ENCODE measurements around the gene SAA1. TPM values are rescaled to one million over a fixed set of nuclear protein-coding genes. Genes with fewer than 3 reads are reported as not detected.
A peak's percentile ranks its signal among the peaks of the same experiment; 100 is the strongest.

The SAA1 gene
- polyA plus RNA-seq, 3 donors, result not detected

GRCh38 chr11:18280438-18281045, 14.5 kb downstream of the SAA1 start:
- Histone ChIP-seq H3K9me3 (replicated peaks in 1 of 2; ENCODE audit: control insufficient read depth in 1 of 2, insufficient read depth in 1 of 2, low read length in 2 of 2) (no peaks in the 10 kb centered on the region), H3K4me3 (replicated peaks in 1 of 3; ENCODE audit: low read depth in 2 of 3, low read length in 3 of 3) (peak overlapping the region in 2 of 3 experiments; percentile 33 to 66), H3K27ac (ENCODE audit: low read depth in 1 of 2, low read length in 2 of 2) (peak overlapping the region; percentile 50 to 89), H3K4me1 (ENCODE audit: control insufficient read depth in 1 of 2, insufficient read depth in 2 of 2, low read length in 2 of 2) (peaks cover 51 to 64% of the 10 kb centered on the region in 2 donors), H2AFZ (ENCODE audit: insufficient read depth, low read depth, low read length, poor library complexity, severe bottlenecking) (no peak overlapping the region), H3K9ac (ENCODE audit: insufficient read depth, low read length, poor library complexity, severe bottlenecking) (peak overlapping the region; percentile 15), H3K27me3 (ENCODE audit: control insufficient read depth in 2 of 2, insufficient read depth in 2 of 2, low read length in 2 of 2) (no peaks in the 10 kb centered on the region), H3K4me2 (replicated peaks; ENCODE audit: extremely low read depth, low read length, poor library complexity, severe bottlenecking) (peak overlapping the region; percentile 69), H3K36me3 (replicated peaks in 1 of 2; ENCODE audit: control insufficient read depth in 1 of 2, insufficient read depth in 2 of 2, low read length in 2 of 2) (peaks cover 20 to 48% of the 10 kb centered on the region in 2 donors), H3K79me2 (ENCODE audit: insufficient read depth, low read length) (peaks cover 8% of the 10 kb centered on the region), H4K20me1 (ENCODE audit: insufficient read depth, low read length) (no peaks in the 10 kb centered on the region)
- Mint-ChIP-seq H3K36me3 (peaks cover 35 to 43% of the 10 kb centered on the region in 2 donors), H3K27me3 (ENCODE audit: low read depth in 3 of 3) (no peaks in the 10 kb centered on the region), H3K4me3 (peak overlapping the region; percentile 39 to 57), H3K4me1 (peaks cover 47% of the 10 kb centered on the region), H3K9me3 (no peaks in the 10 kb centered on the region), H3K27ac (peak overlapping the region; percentile 77 to 92 (median 87))
- intact Hi-C loops (cut with micrococcal nuclease), result loop anchor here in 1 of 2 donors (5.0 kb wide), 1 partner anchor 38 kb away; no protein-coding TSS in a partner anchor
- TF ChIP-seq CTCF (IDR thresholded peaks at IDR 0.05), result no peak
- DNase-seq, result peak; percentile 15 to 35 (median 20)
- 33% methylated on average over 1 of the region's 4 CpGs for WGBS (ENCODE audit: insufficient coverage)

- Histone ChIP-seq H3K36me3 (replicated peaks in 1 of 2; ENCODE audit: control insufficient read depth in 1 of 2, insufficient read depth in 2 of 2, low read length in 2 of 2) (peaks cover 41 to 68% of the 10 kb centered on the region in 2 donors), H3K4me2 (replicated peaks; ENCODE audit: extremely low read depth, low read length, poor library complexity, severe bottlenecking) (no peak overlapping the region)
Measured at GRCh38 chr11:18282626-18283025, 16.6 kb downstream of the SAA1 start.

More at GRCh38 chr11:18282626-18283025, 16.6 kb downstream of the SAA1 start:
- Histone ChIP-seq H3K4me3 (replicated peaks in 1 of 3; ENCODE audit: low read depth in 2 of 3, low read length in 3 of 3) (no peak overlapping the region), H4K20me1 (ENCODE audit: insufficient read depth, low read length) (no peaks in the 10 kb centered on the region), H3K9me3 (replicated peaks in 1 of 2; ENCODE audit: control insufficient read depth in 1 of 2, insufficient read depth in 1 of 2, low read length in 2 of 2) (no peaks in the 10 kb centered on the region), H3K27me3 (ENCODE audit: control insufficient read depth in 2 of 2, insufficient read depth in 2 of 2, low read length in 2 of 2) (no peaks in the 10 kb centered on the region), H2AFZ (ENCODE audit: insufficient read depth, low read depth, low read length, poor library complexity, severe bottlenecking) (no peak overlapping the region), H3K4me1 (ENCODE audit: control insufficient read depth in 1 of 2, insufficient read depth in 2 of 2, low read length in 2 of 2) (peaks cover 37 to 49% of the 10 kb centered on the region in 2 donors), H3K9ac (ENCODE audit: insufficient read depth, low read length, poor library complexity, severe bottlenecking) (no peak overlapping the region), H3K79me2 (ENCODE audit: insufficient read depth, low read length) (peaks cover 8% of the 10 kb centered on the region), H3K27ac (ENCODE audit: low read depth in 1 of 2, low read length in 2 of 2) (peak overlapping the region in 1 of 2 donors; percentile 89)
- WGBS (ENCODE audit: insufficient coverage), result 100% methylated on average over 1 of the region's 2 CpGs
- Mint-ChIP-seq H3K9me3 (no peaks in the 10 kb centered on the region), H3K4me3 (no peak overlapping the region), H3K27me3 (ENCODE audit: low read depth in 3 of 3) (no peaks in the 10 kb centered on the region), H3K36me3 (peaks cover 56 to 63% of the 10 kb centered on the region in 2 donors), H3K27ac (peak overlapping the region in 6 of 7 donors; percentile 0 to 83 (median 65)), H3K4me1 (peaks cover 35% of the 10 kb centered on the region)
- intact Hi-C loops (cut with micrococcal nuclease), result loop anchor here in 1 of 2 donors (5.0 kb wide), 1 partner anchor 40 kb away; no protein-coding TSS in a partner anchor
- TF ChIP-seq CTCF (IDR thresholded peaks at IDR 0.05), result no peak
- peak in 1 of 3 donors; percentile 8 for DNase-seq

Measured in CD14-positive monocyte (primary cell).